ENCODE data around the gene AGO1.
A peak's percentile ranks its signal among the peaks of the same experiment; 100 is the strongest.
"Not testable (repeated sequence)": the region's sequence is repeated elsewhere in the genome, so short reads cannot be mapped to it uniquely, and the experiment has no call there.

AGO1 gene

GRCh38 chr1:35869245-35869950 is 13.6 kb upstream of the AGO1 start:
- DNase-seq (ENCODE audit: low spot score) = not testable (repeated sequence)

- no peak for DNase-seq (ENCODE audit: low spot score)
Observed at GRCh38 chr1:35870651-35871309, 12.2 kb upstream of the AGO1 start.

- DNase-seq (ENCODE audit: low spot score) = no peak
Observed at GRCh38 chr1:35873243-35873750, 9.7 kb upstream of the AGO1 start.

GRCh38 chr1:35874115-35874514 is 8.9 kb upstream of the AGO1 start:
- DNase-seq (ENCODE audit: low spot score) = not testable (repeated sequence)

GRCh38 chr1:35876988-35877387 is 6.0 kb upstream of the AGO1 start:
- no peak for DNase-seq (ENCODE audit: low spot score)

GRCh38 chr1:35881850-35882273 is 1.1 kb upstream of the AGO1 start:
- no peak for DNase-seq (ENCODE audit: low spot score)

GRCh38 chr1:35882586-35882944 is 444 bp upstream of the AGO1 start:
- no peak for DNase-seq (ENCODE audit: low spot score)

GRCh38 chr1:35883635-35884101 is 659 bp downstream of the AGO1 start:
- peak; percentile 79 for DNase-seq (ENCODE audit: low spot score)

- no peak for DNase-seq (ENCODE audit: low spot score)
Observed at GRCh38 chr1:35884934-35885333, 1.9 kb downstream of the AGO1 start.

GRCh38 chr1:35885961-35886558 is 3.1 kb downstream of the AGO1 start:
- DNase-seq (ENCODE audit: low spot score) = no peak

GRCh38 chr1:35886577-35887431 is 3.8 kb downstream of the AGO1 start:
- peak; percentile 30 for DNase-seq (ENCODE audit: low spot score)

GRCh38 chr1:35887508-35887907 is 4.5 kb downstream of the AGO1 start:
- DNase-seq (ENCODE audit: low spot score) = no peak

GRCh38 chr1:35888255-35888654 is 5.2 kb downstream of the AGO1 start:
- no peak for DNase-seq (ENCODE audit: low spot score)

- not testable (repeated sequence) for DNase-seq (ENCODE audit: low spot score)
Observed at GRCh38 chr1:35888981-35889380, 6.0 kb downstream of the AGO1 start.

- no peak for DNase-seq (ENCODE audit: low spot score)
Observed at GRCh38 chr1:35893051-35893879, 10.3 kb downstream of the AGO1 start.

- DNase-seq (ENCODE audit: low spot score) = peak; percentile 81
Observed at GRCh38 chr1:35894183-35894582, 11.2 kb downstream of the AGO1 start.

GRCh38 chr1:35894656-35895055 is 11.6 kb downstream of the AGO1 start:
- DNase-seq (ENCODE audit: low spot score) = no peak

- DNase-seq (ENCODE audit: low spot score) = no peak
Observed at GRCh38 chr1:35899941-35900340, 16.9 kb downstream of the AGO1 start.

- no peak for DNase-seq (ENCODE audit: low spot score)
Observed at GRCh38 chr1:35901235-35901634, 18.2 kb downstream of the AGO1 start.

GRCh38 chr1:35902671-35903070 is 19.7 kb downstream of the AGO1 start:
- DNase-seq (ENCODE audit: low spot score) = no peak

- no peak for DNase-seq (ENCODE audit: low spot score)
Observed at GRCh38 chr1:35914717-35915116, 31.7 kb downstream of the AGO1 start.
